Lower lobe of right lung (tissue), 2 donors: ENCODE results near the gene POU2F1. TPM values are rescaled to one million over a fixed set of nuclear protein-coding genes. Genes with fewer than 3 reads are reported as not detected.
A peak's percentile ranks its signal among the peaks of the same experiment; 100 is the strongest.

ENCODE experiments used
- ATAC-seq, 2 donors: fragments of 200-7000 bp; cut with Tn5 transposase; one replicate each; pipeline ENCODE4 v1.9.1; 2020 to 2022; ENCODE audit warnings: mild to moderate bottlenecking in 2 of 2, moderate library complexity in 2 of 2
- DNase-seq: peaks from one replicate; pipeline ENCODE4 v3.0.0-alpha.2; 2020
- H3K27ac ChIP-seq: fragments of 200-600 bp; one replicate; pipeline ENCODE4 v1.8.0; 2022
- H3K27me3 ChIP-seq: fragments of 200-600 bp; one replicate; pipeline ENCODE4 v1.8.0; 2022; ENCODE audit warnings: low read depth
- H3K36me3 ChIP-seq: fragments of 200-600 bp; one replicate; pipeline ENCODE4 v1.8.0; 2022; ENCODE audit warnings: mild to moderate bottlenecking
- H3K4me1 ChIP-seq: fragments of 200-600 bp; one replicate; pipeline ENCODE4 v1.8.0; 2022
- H3K4me3 ChIP-seq: fragments of 200-600 bp; one replicate; pipeline ENCODE4 v1.8.0; 2022; ENCODE audit warnings: mild to moderate bottlenecking
- H3K9me3 ChIP-seq: fragments of 200-600 bp; one replicate; pipeline ENCODE4 v1.8.0; 2022
- CTCF ChIP-seq: fragments of 200-600 bp; IDR thresholded peaks from one replicate; pipeline ENCODE4 v1.8.0; 2022; ENCODE audit warnings: antibody characterized with exemption, mild to moderate bottlenecking
- intact Hi-C: fragments of 100-400 bp; cut with DNase I; formaldehyde crosslinking; loops from one replicate; pipeline ENCODE4 v1.11.0; 2022
- total RNA-seq: library from RNA; stranded (reverse); fragmentation: NEBNext Ultra II Directional; extraction: Animal tissue kit (Norgen Biotek cat#: 25700); gene quantifications from one replicate; pipeline ENCODE4 v1.2.1, GENCODE V29; 2021
- donor health status: DM: no; HTN: yes; CAD: no; lungs with severe emphysema.

POU2F1 gene
- total RNA-seq, 1 donor from 2014 or later = 20.1 TPM

DNA sequence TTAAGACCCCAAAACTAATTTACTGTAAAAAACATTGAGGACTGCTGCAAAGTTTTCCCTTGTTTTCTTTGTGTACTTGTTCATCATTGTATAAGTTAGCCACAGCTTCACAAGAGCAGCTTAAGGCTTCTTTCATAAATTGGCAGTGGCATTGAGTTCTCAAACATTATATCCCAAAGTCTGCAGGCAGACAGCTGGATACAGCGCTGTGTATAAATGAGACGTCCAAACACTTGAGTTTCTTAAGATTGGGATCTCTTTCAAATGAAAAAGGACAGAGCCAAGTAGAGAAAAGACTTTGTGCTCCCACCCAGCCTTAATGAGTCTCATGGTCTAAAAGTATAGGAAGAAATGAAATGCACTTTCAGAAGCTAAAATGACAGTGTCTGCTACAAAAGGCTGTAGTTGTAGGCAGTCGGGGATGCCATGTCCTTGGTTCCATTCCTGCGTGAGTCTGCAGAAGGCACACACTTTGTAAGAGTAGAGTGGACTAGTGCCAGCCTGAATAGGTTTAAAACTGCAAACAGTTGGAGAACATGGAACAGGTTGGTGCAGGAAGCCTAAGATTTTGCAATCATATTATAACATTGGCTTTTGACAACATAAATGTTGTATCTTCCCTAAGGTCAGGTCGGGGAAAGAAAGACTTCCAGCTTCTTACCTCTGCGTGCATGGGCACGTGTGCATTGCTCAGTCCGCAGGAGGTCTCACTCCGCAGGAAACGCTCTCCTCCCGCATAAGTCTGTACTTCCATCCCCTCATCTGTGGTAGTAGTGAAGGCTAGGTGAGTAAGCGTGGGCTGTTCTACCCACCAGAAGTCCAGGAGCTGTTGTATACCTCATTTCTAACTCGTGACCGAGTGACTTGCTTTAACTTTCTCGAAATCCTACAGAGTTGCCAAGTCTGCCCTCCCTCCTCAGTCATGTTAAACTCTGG lies 203.3 kb downstream of the POU2F1 start:
- Histone ChIP-seq H3K27me3 (no peaks in the 10 kb centered on the region), H3K4me1 (no peaks in the 10 kb centered on the region), H3K36me3 (peaks cover 11% of the 10 kb centered on the region), H3K9me3 (no peaks in the 10 kb centered on the region), H3K27ac (no peak overlapping the region), H3K4me3 (no peak overlapping the region)
- TF ChIP-seq CTCF = no peak
- no peak for DNase-seq
- intact Hi-C loops = no loop called here
- peak in 1 of 2 donors; percentile 9 for ATAC-seq

- intact Hi-C loops = no loop called here
- TF ChIP-seq CTCF = no peak
- no peak overlapping the region for H3K27ac ChIP-seq
- H3K27me3 ChIP-seq = no peaks in the 10 kb centered on the region
- ATAC-seq (no peak), DNase-seq (no peak)
- peaks cover 10% of the 10 kb centered on the region for H3K36me3 ChIP-seq
- H3K9me3 ChIP-seq = no peaks in the 10 kb centered on the region
- no peaks in the 10 kb centered on the region for H3K4me1 ChIP-seq
- H3K4me3 ChIP-seq = no peak overlapping the region
Measured at GRCh38 chr1:167425482-167425881, 204.8 kb downstream of the POU2F1 start.

DNA sequence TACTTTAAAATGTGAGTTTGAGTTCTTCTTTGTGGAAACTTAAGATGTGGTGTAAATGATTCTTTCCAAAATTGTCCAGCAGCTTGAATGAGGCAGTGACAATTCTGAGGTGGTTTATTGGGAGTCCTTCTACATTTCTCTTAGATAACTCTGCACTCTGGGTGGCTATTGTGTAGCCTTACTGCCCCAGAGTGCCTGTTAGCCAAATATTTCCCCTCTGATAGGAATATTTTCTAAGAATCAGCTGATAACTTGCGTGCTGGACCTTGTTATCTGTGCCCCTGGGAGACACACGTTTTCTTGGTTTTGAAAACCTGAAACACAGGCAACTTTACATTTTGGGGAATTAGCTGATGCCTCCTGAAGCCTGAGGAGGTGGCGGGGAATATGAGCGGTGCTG lies 206.0 kb downstream of the POU2F1 start:
- ATAC-seq = no peak
- no peak overlapping the region for H3K4me3 ChIP-seq

DNA sequence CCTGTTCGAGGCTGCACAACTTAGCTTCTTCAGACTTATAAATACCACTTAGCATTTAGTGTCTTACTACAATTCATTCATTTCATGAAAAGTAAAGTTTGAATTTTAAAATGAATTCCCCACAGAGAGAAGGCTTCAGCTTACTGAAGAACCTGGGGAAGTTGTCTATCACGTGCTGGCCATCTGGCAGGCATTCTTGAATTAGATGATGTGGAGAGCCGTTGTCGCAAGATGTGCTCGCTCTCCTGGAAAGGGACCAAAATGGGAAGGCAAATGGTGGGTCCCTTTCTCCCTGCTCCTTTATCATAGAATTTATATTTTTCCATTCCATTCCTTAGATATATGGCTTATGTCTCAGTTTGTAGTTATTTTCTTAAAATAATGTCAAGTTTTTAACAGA lies 207.2 kb downstream of the POU2F1 start:
- Histone ChIP-seq H3K27me3 (no peaks in the 10 kb centered on the region), H3K4me3 (no peak overlapping the region), H3K4me1 (no peaks in the 10 kb centered on the region), H3K27ac (no peak overlapping the region), H3K9me3 (no peaks in the 10 kb centered on the region), H3K36me3 (peaks cover 7% of the 10 kb centered on the region)
- DNase-seq (no peak), ATAC-seq (no peak)
- intact Hi-C loops = no loop called here
- TF ChIP-seq CTCF = no peak

More for the DNA sequence above, 206.0 kb downstream of the POU2F1 start:
- no peak for TF ChIP-seq CTCF
- Histone ChIP-seq H3K36me3 (peaks cover 7% of the 10 kb centered on the region), H3K9me3 (no peaks in the 10 kb centered on the region), H3K4me1 (no peaks in the 10 kb centered on the region), H3K27me3 (no peaks in the 10 kb centered on the region), H3K27ac (no peak overlapping the region)
- DNase-seq = no peak
- intact Hi-C loops = no loop called here

- TF ChIP-seq CTCF = no peak
- ATAC-seq (no peak), DNase-seq (no peak)
- Histone ChIP-seq H3K9me3 (no peaks in the 10 kb centered on the region), H3K27me3 (no peaks in the 10 kb centered on the region), H3K4me3 (no peak overlapping the region), H3K4me1 (no peaks in the 10 kb centered on the region), H3K36me3 (peaks cover 7% of the 10 kb centered on the region), H3K27ac (no peak overlapping the region)
- intact Hi-C loops = no loop called here
Measured at GRCh38 chr1:167428395-167428794, 207.7 kb downstream of the POU2F1 start.
